GM21447 (cell line): Measurements from ENCODE around the gene HAS3.
A peak's percentile ranks its signal among the peaks of the same experiment; 100 is the strongest.
"Not testable (repeated sequence)": the region's sequence is repeated elsewhere in the genome, so short reads cannot be mapped to it uniquely, and the experiment has no call there.

ENCODE experiments used
- ATAC-seq: cut with Tn5 transposase; IDR thresholded peaks from one replicate; pipeline ENCODE4 v1.9.1; 2021; ENCODE audit not compliant: unreplicated experiment

Gene HAS3

DNA sequence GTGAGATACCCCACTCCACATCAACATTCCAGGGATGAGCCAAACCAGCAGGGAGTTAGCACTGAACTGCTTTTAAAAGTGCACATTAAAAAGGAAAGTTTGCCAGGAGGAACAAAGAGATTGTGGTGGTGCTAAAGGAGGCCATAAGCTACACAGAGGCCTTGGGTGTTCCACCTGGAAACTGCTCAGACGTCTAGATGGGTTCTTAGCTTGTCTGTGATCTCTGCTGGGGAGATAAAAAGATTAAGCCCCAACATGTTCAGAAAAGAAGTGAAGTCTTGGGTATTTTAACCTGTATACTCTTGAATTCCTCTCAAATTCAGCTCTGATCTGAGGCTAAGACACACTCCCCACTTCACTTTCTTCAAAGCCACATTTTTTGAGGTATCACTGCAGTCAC lies 10.4 kb downstream of the HAS3 start:
- ATAC-seq, result no peak

DNA sequence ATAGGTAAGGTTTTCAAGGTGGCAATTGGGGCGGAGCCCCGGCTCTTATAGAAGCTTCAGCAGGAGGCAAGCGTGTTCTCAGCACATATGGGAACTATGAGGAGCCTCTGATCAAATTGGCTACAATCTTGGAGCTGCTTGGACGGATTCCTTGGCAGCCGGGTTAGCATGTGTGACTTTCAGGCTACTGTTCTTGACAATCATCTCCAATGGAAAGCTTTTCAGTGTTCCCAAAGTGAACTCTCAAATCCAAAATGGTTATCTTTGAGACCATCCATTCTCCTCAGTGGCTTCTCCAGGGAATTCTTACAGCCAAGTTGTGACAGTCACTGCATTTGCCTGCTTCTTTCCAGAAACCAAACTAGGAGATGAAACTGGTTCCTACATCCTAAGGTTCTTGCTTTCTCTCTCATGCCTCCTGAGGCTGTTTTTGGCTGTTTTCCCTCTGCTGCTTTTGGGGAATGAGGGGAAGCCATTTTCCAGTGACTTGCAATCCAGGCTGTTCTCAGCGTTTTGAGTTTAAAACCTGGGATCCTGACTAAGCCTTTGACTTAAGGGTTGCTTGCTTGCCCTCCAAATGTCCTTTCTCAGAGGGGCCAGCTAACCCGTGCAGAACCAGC lies 10.9 kb downstream of the HAS3 start:
- no peak for ATAC-seq

DNA sequence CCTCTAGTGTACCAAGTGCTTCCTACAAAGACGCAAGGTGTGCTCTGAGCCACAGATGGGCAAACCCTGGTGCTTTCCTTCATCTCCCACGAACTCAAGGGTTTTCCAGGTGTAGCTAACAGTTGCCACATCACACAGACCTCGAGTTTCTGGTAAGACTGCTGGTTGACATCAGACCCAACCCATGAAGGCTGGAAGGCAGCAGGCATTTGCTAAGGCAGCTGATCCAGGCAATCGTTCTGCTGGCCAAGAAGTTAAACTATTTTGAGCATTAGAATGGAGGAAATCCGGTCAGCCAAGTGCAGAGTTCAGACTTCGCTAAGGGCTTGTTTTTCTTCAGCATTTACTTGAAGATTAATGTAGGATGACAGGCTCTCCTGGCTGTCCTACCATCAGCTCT lies 11.5 kb downstream of the HAS3 start:
- ATAC-seq, result no peak

DNA sequence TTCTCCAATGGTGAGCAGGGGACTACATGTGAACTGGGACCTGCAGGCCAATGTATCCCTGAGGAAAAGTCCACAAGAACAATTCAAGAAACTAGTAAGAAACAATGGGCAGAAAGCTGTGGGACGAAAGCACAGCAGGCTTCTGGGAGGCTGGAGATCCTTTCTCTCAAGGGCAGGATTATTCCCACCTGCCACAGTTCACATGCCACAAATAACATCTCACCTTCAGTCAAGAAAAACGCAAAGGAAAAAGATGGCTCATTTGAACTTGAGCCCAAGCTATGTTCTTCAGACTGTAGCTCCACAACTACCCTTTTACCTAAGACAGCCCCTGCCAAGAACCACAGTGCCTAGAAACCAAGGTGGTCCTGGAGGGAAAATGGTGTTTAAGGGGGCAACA lies 13.0 kb downstream of the HAS3 start:
- no peak for ATAC-seq

DNA sequence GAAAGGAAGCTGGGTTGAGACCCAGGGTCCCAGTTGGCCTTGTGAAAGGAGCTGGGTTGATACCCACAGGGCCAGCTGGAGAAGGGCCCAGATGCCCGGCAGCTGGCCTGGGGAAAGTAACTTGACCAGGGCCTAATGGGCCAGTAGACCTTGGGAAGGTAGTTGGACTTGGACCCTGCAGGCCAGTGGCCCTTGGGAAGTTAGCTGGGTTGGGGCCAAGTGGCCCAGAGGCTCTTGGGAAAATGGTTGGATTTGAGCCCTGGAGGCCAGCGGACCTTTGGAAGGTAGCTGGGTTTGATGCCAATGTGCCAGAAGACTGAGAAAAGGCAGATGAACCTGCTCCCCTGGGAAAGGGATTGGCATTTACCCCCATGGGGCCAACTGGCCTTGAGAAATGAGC lies 13.5 kb downstream of the HAS3 start:
- ATAC-seq, result no peak

DNA sequence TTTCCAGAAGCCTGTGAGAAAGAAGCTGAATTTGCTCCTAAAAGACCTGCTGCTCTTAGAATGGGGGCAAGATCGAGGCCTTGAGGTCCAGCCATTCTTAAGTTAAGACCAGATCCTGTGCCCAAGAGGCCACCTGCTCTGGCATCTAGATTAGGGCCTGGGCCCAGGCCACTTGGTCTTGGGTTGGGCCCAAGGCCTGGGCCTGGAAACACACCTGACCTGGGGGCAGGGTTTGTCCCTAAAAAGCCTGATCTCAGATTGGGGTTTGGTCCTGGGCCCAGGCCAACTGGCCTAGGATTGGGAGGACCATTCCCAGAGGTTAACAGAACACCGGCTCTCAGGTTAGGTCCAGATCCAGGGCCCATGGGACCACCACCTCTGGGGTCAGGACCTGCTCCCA lies 14.1 kb downstream of the HAS3 start:
- no peak for ATAC-seq

DNA sequence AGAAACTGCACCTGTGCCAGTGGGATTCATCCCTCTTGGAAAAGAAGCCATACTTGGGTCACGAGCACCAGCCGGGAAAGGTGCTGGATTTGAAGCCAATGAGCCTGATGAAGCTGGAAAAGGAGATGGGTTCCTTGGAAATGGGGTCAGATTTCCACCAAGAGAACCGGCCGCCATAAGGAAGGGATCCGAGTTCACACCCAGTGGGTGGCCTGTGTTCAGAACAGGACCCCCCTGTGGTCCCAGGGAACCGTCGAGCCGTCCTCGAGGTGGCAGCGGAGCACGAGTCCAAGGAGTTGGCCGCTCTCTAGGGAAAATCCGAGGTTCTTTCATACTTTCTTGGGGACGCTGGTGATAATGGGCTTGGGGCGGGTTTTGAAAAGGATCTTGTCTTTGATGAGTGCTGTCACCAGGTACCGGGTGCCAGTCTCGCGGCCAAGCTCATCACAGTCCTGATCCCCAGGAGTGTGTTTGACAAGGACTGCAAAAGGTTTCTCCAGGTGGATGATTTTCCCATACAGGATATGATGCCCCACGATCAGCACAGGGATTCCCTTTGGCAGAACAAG lies 14.7 kb downstream of the HAS3 start:
- no peak for ATAC-seq

DNA sequence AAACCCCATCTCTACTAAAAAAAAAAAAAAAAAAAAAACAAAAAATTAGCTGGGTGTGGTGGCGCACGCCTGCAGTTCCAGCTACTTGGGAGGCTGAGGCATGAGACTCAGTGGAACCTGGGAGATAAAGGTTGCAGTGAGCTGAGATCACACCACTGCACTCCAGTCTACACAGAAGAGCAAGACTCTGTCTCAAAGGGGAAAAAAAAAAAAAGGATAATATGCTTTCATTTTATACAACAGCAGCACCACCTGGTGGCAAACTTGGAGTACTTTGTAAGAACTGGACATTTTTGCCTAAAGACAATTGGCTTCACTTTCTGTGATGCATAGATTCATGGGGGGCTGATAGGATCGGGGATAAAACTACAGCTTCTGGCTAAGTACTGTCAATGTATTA lies 18.5 kb downstream of the HAS3 start:
- no peak for ATAC-seq

DNA sequence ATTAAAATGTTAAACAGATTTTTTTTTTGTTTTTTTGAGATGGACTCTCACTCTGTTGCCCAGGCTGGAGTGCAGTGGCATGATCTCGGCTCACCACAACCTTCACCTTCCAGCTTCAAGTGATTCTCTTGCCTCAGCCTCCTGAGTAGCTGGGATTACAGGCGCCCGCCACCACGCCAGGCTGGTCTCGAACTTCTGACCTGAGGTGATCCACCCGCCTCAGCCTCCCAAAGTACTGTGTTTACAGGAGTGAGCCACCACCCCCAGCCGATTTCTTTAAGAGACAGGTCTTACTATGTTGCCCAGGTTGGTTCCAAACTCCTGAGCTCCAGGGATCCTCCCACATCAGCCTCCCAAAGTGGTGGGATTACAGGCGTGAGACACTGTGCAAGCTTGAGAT lies 19.0 kb downstream of the HAS3 start:
- ATAC-seq, result not testable (repeated sequence)

DNA sequence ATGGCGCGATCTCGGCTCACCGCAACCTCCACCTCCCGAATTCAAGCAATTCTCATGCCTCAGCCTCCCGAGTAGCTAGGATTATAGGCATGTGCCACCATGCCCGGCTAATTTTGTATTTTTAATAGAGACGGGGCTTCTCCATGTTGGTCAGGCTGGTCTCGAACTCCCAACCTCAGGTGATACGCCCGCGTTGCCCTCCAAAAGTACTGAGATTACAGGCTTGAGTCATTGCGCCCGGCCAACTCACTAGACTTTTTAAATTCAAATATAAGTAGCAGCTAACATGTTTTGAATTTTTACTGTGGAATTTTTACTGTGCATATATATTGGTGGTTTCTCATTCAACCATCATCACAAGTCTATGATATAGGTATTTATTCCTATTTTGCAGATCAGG lies 19.5 kb downstream of the HAS3 start:
- ATAC-seq, result not testable (repeated sequence)

DNA sequence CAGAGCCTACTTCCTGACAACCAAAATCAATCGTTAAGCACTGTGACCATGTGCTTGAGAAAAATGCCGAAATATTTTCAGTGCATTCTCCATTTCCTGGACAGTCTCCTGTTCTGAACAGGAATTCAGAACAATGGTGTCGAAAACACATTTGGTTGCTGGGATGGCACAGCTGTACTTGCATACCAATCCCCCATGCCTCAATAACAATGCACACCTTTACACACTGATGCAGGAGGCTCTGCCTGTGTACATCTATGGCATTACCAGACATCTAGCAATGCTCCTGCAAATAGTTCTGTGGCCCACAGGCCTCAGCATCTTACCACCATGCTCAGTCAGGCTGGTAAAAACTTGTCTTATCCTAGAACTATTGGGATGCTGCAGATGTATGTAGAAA lies 20.8 kb downstream of the HAS3 start:
- ATAC-seq, result no peak

DNA sequence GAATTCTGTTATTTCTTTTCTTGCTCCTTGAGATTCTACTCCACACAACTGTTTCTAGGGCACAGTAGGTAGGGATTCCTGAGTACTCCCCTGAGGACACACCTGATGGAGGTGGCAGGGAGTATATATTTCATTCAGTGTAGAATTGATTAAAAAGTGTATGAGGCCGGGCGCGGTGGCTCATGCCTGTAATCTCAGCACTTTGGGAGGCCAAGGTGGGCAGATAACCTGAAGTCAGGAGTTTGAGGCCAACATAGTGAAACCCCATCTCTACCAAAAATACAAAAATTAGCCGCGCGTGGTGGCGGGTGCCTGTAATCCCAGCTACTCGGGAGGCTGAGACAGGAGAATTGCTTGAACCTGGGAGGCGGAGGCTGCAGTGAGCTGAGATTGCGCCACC lies 21.3 kb downstream of the HAS3 start:
- ATAC-seq, result not testable (repeated sequence)

DNA sequence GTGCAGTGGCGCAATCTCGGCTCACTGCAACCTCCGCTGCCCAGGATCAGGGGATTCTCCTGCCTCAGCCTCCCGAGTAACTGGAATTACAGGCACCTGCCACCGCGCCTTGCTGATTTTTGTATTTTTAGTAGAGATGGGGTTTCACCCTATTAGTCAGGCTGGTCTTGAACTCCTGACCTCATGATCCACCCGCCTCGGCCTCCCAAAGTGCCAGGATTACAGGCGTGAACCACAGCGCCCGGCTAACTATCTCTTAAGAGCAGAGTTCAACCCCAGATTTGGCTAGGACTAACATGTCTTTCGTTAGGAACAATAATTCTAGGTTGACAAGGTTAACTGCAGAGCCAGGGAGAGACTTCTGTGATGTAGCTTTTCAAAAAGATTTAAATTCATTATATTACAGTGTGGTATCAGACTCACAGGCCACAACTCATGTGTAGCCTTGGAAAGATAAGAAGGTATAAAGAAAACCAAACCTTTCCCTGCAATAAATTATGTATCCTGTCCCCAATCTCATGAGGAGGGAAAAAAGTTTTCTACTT lies 22.6 kb downstream of the HAS3 start:
- no peak for ATAC-seq

DNA sequence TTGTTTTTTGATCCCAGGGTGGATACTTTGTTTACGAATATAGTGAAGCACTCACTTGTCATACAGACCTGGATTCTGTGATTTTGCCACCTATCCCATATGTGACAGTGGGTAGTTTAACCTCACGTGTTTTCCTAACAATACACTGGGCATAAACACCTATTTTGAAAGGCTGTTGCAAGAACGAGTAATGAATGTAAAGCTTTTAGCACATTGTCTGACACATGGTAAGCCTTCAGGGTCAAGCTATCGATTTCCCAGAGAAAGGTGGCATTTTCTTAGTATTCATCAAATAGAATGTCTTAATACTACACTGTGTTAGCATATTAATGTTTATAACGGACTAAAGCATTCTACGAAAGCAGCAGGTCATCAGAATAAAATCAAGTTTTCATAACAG lies 25.0 kb downstream of the HAS3 start:
- ATAC-seq, result no peak

DNA sequence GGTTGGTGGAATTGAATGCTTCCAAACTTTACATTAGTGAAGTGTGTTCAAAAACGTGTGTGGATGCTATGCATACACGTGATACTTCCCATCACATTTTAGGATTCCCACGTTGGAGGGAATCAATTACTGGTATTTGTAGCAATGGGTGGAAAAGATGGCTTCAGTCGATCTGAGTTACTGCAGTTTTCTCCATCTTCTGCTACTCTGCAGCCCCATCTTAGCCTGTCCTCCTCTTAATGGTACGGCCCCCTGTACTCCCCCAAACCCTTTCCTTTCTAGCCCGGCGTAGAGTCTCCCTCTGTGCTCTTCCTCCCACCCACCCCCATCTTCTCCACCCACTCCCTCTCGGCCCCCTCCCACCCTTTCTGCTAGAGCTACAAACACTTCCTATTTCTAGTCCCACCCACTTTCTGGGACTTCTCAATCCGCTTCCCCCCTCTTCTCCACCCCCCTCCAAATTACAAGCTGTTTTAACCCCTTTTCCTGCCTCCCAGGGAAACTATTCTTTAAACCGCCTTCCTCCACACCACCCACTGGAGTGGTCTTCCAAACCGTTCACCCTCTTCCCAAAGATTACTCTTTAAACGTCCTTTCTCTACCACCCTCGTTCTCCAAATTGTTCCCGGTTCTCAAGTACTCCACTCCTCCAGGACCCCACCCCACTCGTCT lies 25.9 kb downstream of the HAS3 start:
- ATAC-seq, result no peak

DNA sequence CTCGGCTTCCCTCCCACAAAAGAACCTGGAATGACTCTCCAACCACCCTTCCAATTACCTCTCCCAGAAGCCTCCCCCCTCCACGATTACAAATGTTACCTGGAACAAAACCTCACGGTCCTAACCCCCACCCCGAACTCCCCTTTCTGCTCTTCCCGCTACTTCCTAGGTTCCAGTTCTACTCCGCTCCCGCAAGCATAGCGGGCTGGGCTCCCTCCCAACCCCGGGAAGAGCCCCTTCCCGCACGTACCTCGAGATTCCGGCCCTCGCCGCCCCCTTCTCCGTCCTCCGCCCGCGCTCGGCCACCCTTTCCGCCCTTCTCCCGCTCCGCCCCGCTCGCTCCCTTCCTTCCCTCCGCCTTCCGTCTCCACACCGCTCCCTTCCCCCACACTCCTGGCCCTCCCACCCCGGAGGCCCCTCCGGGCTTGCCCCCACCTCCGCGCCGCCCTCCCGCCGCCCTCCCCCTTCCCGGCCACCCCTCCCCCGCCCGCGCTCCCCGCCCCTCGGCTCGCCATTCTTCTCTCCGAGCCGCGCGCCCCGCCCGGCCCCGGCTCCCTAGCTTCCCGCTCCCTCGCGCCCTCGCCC lies 26.5 kb downstream of the HAS3 start:
- ATAC-seq, result peak; percentile 44

DNA sequence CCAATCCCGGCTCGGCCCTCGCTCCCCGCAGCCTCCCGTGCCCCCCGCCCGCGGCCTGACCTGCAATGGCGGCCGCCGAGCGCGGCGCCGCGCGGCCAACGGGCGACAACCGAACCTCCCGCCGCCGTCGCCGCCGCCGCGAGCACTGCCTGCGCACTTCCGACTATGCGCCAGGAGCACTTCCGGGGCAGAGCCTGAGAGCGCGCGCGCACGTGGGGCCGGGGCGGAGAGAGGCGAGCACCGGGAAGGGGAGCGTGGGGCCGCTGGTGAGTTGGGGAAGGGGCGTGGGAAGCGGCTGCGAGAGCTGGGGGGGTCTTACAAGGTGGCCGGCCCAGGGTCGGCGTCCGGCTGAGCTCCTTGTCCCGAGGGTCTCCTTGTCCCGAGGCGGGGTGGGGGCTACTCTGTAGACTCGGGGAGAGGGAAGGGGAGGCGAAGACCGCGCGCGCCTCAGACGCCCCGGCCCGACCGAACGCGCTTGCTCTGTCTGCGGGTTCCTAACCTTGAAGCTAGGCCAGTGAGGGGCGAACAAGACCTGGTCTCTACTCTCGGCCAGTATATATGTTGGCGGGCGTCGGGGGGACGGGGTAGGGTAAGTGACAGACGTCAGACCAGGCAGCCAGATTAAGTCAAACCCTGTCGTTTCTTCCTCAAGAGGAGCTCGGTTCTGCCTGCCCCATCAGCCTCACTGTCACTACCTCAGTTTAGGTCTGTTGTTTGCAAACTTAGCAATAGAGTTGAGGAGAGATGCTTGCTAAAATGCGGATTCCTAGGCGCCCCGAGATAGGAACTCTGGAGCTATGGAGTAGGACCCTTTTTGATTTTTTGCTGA lies 27.2 kb downstream of the HAS3 start, which contains the start of the genes CHTF8 and UTP4:
Gene CHTF8, minus strand, starts transcription at position 165 of the 829 bp plus-strand sequence. CDS start 11,130 bp downstream, outside the sequence.
Gene UTP4, plus strand, starts transcription at position 226 of the 829 bp plus-strand sequence. CDS start 811 bp downstream, outside the sequence.
- ATAC-seq, result peak; percentile 86

DNA sequence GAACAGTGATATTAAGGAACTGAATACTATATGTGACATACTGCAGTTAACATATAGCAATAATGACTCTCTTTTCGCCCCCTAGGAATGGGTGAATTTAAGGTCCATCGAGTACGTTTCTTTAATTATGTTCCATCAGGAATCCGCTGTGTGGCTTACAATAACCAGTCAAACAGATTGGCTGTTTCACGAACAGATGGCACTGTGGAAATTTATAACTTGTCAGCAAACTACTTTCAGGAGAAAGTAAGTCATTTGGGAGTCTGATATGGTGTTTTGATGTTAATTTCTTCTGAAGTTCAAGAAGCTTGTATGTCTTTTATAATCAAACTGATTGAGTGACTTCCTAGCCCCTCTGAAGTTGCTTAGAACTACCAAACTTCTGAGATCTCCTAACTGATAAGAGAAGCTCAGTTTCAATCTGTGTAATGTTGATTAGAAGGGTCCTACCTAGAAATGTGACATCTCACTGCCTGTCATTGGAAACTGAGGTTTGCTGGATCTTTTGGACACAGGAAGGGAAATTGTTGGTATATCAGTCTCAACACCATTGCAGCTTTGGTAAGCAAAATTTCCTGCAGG lies 28.0 kb downstream of the HAS3 start:
- no peak for ATAC-seq

DNA sequence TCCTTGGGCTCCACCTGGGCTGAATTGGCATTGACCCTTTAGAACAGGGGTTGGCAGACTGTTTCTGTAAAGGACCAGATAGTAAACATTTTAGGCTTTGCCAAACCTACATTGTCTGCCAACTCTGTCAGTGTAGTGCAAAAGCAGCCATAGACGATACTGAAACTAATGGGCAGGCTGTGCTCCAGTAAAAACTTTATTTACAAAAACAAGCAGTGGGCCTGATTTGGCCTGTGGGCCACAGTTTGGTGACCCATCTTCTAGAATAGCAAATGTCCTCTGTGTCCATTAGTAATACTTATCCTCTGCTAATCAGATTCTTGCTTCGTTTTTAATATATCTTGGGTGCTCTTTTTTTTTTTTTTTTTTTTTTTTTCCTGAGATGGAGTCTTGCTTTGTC lies 33.2 kb downstream of the HAS3 start:
- ATAC-seq, result no peak

DNA sequence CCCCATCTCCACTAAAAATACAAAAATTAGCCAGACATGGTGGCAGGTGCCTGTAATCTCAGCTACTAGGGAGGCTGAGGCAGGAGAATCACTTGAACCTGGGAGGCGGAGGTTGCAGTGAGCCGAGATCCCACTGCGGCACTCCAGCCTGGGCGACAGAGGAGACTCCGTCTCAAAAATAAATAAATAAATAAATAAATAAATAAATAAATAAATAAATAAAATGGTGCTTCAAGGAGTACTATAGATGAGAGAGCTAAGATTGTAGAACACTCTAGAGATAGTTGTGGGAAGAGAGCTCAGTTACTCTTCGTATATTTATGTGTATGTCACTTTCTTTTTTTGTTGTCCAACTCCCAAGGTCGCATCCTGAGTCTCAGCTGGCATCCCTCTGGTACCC lies 34.0 kb downstream of the HAS3 start:
- ATAC-seq, result not testable (repeated sequence)

DNA sequence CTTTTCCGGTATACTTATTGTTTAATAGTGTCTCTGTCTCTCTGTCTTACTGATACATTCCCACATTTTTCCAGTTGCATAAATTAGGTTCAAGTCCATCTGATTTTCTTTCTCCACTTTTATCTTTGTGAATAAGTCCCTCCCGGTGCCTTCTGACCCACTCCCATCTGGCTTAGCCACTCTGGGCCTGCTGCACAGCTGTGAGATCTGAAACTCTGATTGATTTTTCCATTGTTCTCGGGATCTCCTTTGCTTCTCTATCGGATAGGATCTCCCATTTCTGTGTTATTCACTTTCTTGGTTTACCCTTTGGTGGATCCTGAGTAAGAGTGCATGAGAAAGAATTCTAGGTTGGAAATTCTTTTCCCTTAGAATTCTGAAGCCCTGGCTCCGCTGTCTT lies 35.6 kb downstream of the HAS3 start:
- ATAC-seq, result no peak
